Thymus (tissue), 2 donors: ENCODE measurements around the gene MRRF. TPM values are rescaled to one million over a fixed set of nuclear protein-coding genes. Genes with fewer than 3 reads are reported as not detected.

ENCODE experiments used
- polyA plus RNA-seq: library from polyadenylated mRNA; stranded (reverse); fragments of 200-250 nt; gene quantifications from one replicate; pipeline ENCODE4 v1.2.3, GENCODE V29; 2013
- total RNA-seq: library from RNA; stranded (reverse); fragments of 120-200 nt; gene quantifications from one replicate; pipeline ENCODE4 v1.2.4, GENCODE V29; 2013
- donor health status: healthy.

Gene MRRF
- total and polyA plus RNA-seq, 2 donors = 27.0 to 34.7 TPM

Other genes starting within 250 kb of the MRRF start
- gene TTLL11, start 171.6 kb upstream of the MRRF start, total RNA-seq = 2.1 TPM
- gene TTLL11, start 171.6 kb upstream of the MRRF start, polyA plus RNA-seq = 4.0 TPM
- gene NDUFA8, start 105.1 kb upstream of the MRRF start, total RNA-seq = 42.8 TPM
- 55.9 TPM for gene NDUFA8, start 105.1 kb upstream of the MRRF start, polyA plus RNA-seq
- gene MORN5, start 105.0 kb upstream of the MRRF start, total RNA-seq = not detected
- 0.21 TPM for gene MORN5, start 105.0 kb upstream of the MRRF start, polyA plus RNA-seq
- 0.47 TPM for gene LHX6, start 35.9 kb upstream of the MRRF start, total RNA-seq
- 1.1 TPM for gene LHX6, start 35.9 kb upstream of the MRRF start, polyA plus RNA-seq
- gene RBM18, start within 50 bp of the MRRF start, total RNA-seq = 11.6 TPM
- 10.6 TPM for gene RBM18, start within 50 bp of the MRRF start, polyA plus RNA-seq
- 1.9 TPM for gene PTGS1, start 106.1 kb downstream of the MRRF start, total RNA-seq
- gene PTGS1, start 106.1 kb downstream of the MRRF start, polyA plus RNA-seq = 1.6 TPM
- not detected for gene OR1J1, start 213.0 kb downstream of the MRRF start, total RNA-seq
- not detected for gene OR1J1, start 213.0 kb downstream of the MRRF start, polyA plus RNA-seq
- gene OR1J2, start 245.9 kb downstream of the MRRF start, total RNA-seq = not detected
- not detected for gene OR1J2, start 245.9 kb downstream of the MRRF start, polyA plus RNA-seq